Left lobe of liver (tissue), 2 donors: ENCODE data around the gene MMAA. TPM values are rescaled to one million over a fixed set of nuclear protein-coding genes. Genes with fewer than 3 reads are reported as not detected.
"Not testable (repeated sequence)": the region's sequence is repeated elsewhere in the genome, so short reads cannot be mapped to it uniquely, and the experiment has no call there.

Experiments used
- ATAC-seq: fragments of 200-7000 bp; cut with Tn5 transposase; one replicate; pipeline ENCODE4 v1.9.1; 2020; ENCODE audit warnings: mild to moderate bottlenecking, moderate library complexity
- DNase-seq: peaks from one replicate; pipeline ENCODE4 v3.0.0-alpha.2; 2020; ENCODE audit warnings: low spot score
- total RNA-seq: library from RNA; stranded (reverse); gene quantifications from one replicate; pipeline ENCODE4 v1.2.1, GENCODE V29; 2021
- donor health status: DM: no; HTN: no; CAD: no; lungs with moderate emphysema.
- donor health status: DM: no; HTN: yes; CAD: no.

Gene MMAA
- total RNA-seq, 1 donor from 2014 or later = 20.7 TPM

- ATAC-seq = no peak
- no peak for DNase-seq
These were observed 7.4 kb downstream of the MMAA start for GRCh38 chr4:145626623-145626982.

- ATAC-seq (no peak), DNase-seq (no peak)
These were observed 15.9 kb downstream of the MMAA start for GRCh38 chr4:145635117-145635516.

GRCh38 chr4:145635630-145636029 is 16.4 kb downstream of the MMAA start:
- DNase-seq (no peak), ATAC-seq (no peak)

GRCh38 chr4:145639186-145639698 is 20.1 kb downstream of the MMAA start:
- no peak for DNase-seq
- ATAC-seq = no peak

- not testable (repeated sequence) for DNase-seq, ATAC-seq
These were observed 21.1 kb downstream of the MMAA start for GRCh38 chr4:145640236-145640635.

- DNase-seq (no peak), ATAC-seq (no peak)
These were observed 24.1 kb downstream of the MMAA start for GRCh38 chr4:145643295-145643694.

GRCh38 chr4:145644699-145645098 is 25.5 kb downstream of the MMAA start:
- DNase-seq = no peak
- no peak for ATAC-seq

- DNase-seq = no peak
- no peak for ATAC-seq
These were observed 37.0 kb downstream of the MMAA start for GRCh38 chr4:145656156-145656555.

GRCh38 chr4:145660064-145660463 is 40.9 kb downstream of the MMAA start:
- ATAC-seq (no peak), DNase-seq (no peak)

- DNase-seq (no peak), ATAC-seq (peak; percentile 86)
These were observed 44.0 kb downstream of the MMAA start for GRCh38 chr4:145663194-145663593.

- no peak for ATAC-seq
- no peak for DNase-seq
These were observed 46.6 kb downstream of the MMAA start for GRCh38 chr4:145665773-145666172.

GRCh38 chr4:145670422-145670821 is 51.2 kb downstream of the MMAA start:
- ATAC-seq = no peak
- DNase-seq = no peak

- no peak for ATAC-seq
- no peak for DNase-seq
These were observed 60.3 kb downstream of the MMAA start for GRCh38 chr4:145679520-145679919.

GRCh38 chr4:145679991-145680455 is 60.8 kb downstream of the MMAA start, which contains the start of gene C4orf51:
TSS of gene C4orf51 (plus strand) at chr4:145680146. CDS start at chr4:145680204, 58 bp downstream.
- no peak for ATAC-seq
- DNase-seq = no peak

GRCh38 chr4:145680902-145681301 is 61.7 kb downstream of the MMAA start:
- ATAC-seq (no peak), DNase-seq (no peak)

GRCh38 chr4:145681518-145681917 is 62.3 kb downstream of the MMAA start:
- ATAC-seq = no peak
- no peak for DNase-seq

- DNase-seq (no peak), ATAC-seq (no peak)
These were observed 62.8 kb downstream of the MMAA start for GRCh38 chr4:145681956-145682355.

GRCh38 chr4:145686991-145687390 is 67.8 kb downstream of the MMAA start:
- DNase-seq (no peak), ATAC-seq (no peak)

GRCh38 chr4:145690610-145691009 is 71.4 kb downstream of the MMAA start:
- ATAC-seq = no peak
- DNase-seq = no peak

- not testable (repeated sequence) for DNase-seq, ATAC-seq
These were observed 72.2 kb downstream of the MMAA start for GRCh38 chr4:145691416-145691815.

- DNase-seq (no peak), ATAC-seq (no peak)
These were observed 75.7 kb downstream of the MMAA start for GRCh38 chr4:145694929-145695328.

GRCh38 chr4:145697332-145697731 is 78.1 kb downstream of the MMAA start:
- ATAC-seq = no peak
- DNase-seq = no peak

- DNase-seq (no peak), ATAC-seq (no peak)
These were observed 79.3 kb downstream of the MMAA start for GRCh38 chr4:145698507-145698906.
